Measurements from ENCODE around the gene PTEN. TPM values are rescaled to one million over a fixed set of nuclear protein-coding genes. Genes with fewer than 3 reads are reported as not detected.
A peak's percentile ranks its signal among the peaks of the same experiment; 100 is the strongest.
"Not testable (repeated sequence)": the region's sequence is repeated elsewhere in the genome, so short reads cannot be mapped to it uniquely, and the experiment has no call there.

PTEN gene
- total and polyA plus RNA-seq, 5 donors from 2014 or later: 25.9 to 99.2 (median 29.1) TPM

GRCh38 chr10:87878664-87879459, 15.4 kb downstream of the PTEN start:
- H3K36me3 ChIP-seq (ENCODE audit: control insufficient read depth, insufficient read depth, low read length): peaks cover 7% of the 10 kb centered on the region
- no peak overlapping the region for H3K4me3 ChIP-seq (ENCODE audit: low read depth, low read length)
- Mint-ChIP-seq H3K27ac (peak overlapping the region in 1 of 3 donors; percentile 38), H3K36me3 (peaks cover 29% of the 10 kb centered on the region), H3K27me3 (no peaks in the 10 kb centered on the region), H3K9me3 (peaks cover 0 to 4% (median 0%) of the 10 kb centered on the region in 7 donors), H3K4me3 (peak overlapping the region in 1 of 4 donors; percentile 36), H3K4me1 (peaks cover 47 to 82% (median 68%) of the 10 kb centered on the region in 4 donors)
- peaks cover 29% of the 10 kb centered on the region for H3K4me1 ChIP-seq (ENCODE audit: control insufficient read depth, insufficient read depth, low read length, poor library complexity, severe bottlenecking)
- no peak overlapping the region for H3K27ac ChIP-seq (ENCODE audit: insufficient read depth, low read length, poor library complexity, severe bottlenecking)
- DNase-seq: no peak
- no peaks in the 10 kb centered on the region for H3K9me3 ChIP-seq (ENCODE audit: control insufficient read depth in 2 of 2, low read length in 2 of 2)
- no peak for ATAC-seq (ENCODE audit: low read depth in 2 of 2)
- H3K27me3 ChIP-seq (ENCODE audit: control insufficient read depth, insufficient read depth, low read length): no peaks in the 10 kb centered on the region

- Mint-ChIP-seq H3K36me3 (peaks cover 29% of the 10 kb centered on the region), H3K9me3 (peaks cover 0 to 4% (median 0%) of the 10 kb centered on the region in 7 donors), H3K27ac (no peak overlapping the region), H3K27me3 (no peaks in the 10 kb centered on the region), H3K4me3 (no peak overlapping the region), H3K4me1 (peaks cover 39 to 71% (median 57%) of the 10 kb centered on the region in 4 donors)
- Histone ChIP-seq H3K4me3 (ENCODE audit: low read depth, low read length) (no peak overlapping the region), H3K9me3 (ENCODE audit: control insufficient read depth in 2 of 2, low read length in 2 of 2) (no peaks in the 10 kb centered on the region), H3K27ac (ENCODE audit: insufficient read depth, low read length, poor library complexity, severe bottlenecking) (no peak overlapping the region), H3K36me3 (ENCODE audit: control insufficient read depth, insufficient read depth, low read length) (peaks cover 7% of the 10 kb centered on the region), H3K27me3 (ENCODE audit: control insufficient read depth, insufficient read depth, low read length) (no peaks in the 10 kb centered on the region), H3K4me1 (ENCODE audit: control insufficient read depth, insufficient read depth, low read length, poor library complexity, severe bottlenecking) (peaks cover 15% of the 10 kb centered on the region)
- DNase-seq (no peak), ATAC-seq (ENCODE audit: low read depth in 2 of 2) (no peak)
These were observed 16.9 kb downstream of the PTEN start for GRCh38 chr10:87880336-87880735.

GRCh38 chr10:87881373-87882059, 18.1 kb downstream of the PTEN start:
- not testable (repeated sequence) for H3K9me3 ChIP-seq (ENCODE audit: control insufficient read depth in 2 of 2, low read length in 2 of 2); H3K27ac ChIP-seq (ENCODE audit: insufficient read depth, low read length, poor library complexity, severe bottlenecking); H3K4me1 ChIP-seq (ENCODE audit: control insufficient read depth, insufficient read depth, low read length, poor library complexity, severe bottlenecking); H3K4me3 ChIP-seq (ENCODE audit: low read depth, low read length); ATAC-seq (ENCODE audit: low read depth in 2 of 2); H3K27me3 ChIP-seq (ENCODE audit: control insufficient read depth, insufficient read depth, low read length); H3K9me3 Mint-ChIP-seq; DNase-seq; H3K27me3 Mint-ChIP-seq; H3K27ac Mint-ChIP-seq
- Mint-ChIP-seq H3K4me1 (peaks cover 42 to 65% (median 62%) of the 10 kb centered on the region in 4 donors), H3K36me3 (peaks cover 40% of the 10 kb centered on the region), H3K4me3 (peak overlapping the region in 3 of 4 donors; percentile 3 to 41 (median 41))
- peaks cover 18% of the 10 kb centered on the region for H3K36me3 ChIP-seq (ENCODE audit: control insufficient read depth, insufficient read depth, low read length)

GRCh38 chr10:87882555-87883294, 19.3 kb downstream of the PTEN start:
- Histone ChIP-seq H3K4me1 (ENCODE audit: control insufficient read depth, insufficient read depth, low read length, poor library complexity, severe bottlenecking) (peaks cover 11% of the 10 kb centered on the region), H3K27ac (ENCODE audit: insufficient read depth, low read length, poor library complexity, severe bottlenecking) (no peak overlapping the region), H3K9me3 (ENCODE audit: control insufficient read depth in 2 of 2, low read length in 2 of 2) (peaks cover 7 to 8% of the 10 kb centered on the region in 2 experiments), H3K36me3 (ENCODE audit: control insufficient read depth, insufficient read depth, low read length) (peaks cover 30% of the 10 kb centered on the region), H3K4me3 (ENCODE audit: low read depth, low read length) (peak overlapping the region; percentile 39), H3K27me3 (ENCODE audit: control insufficient read depth, insufficient read depth, low read length) (no peaks in the 10 kb centered on the region)
- H3K36me3 Mint-ChIP-seq: peaks cover 51% of the 10 kb centered on the region
- H3K9me3 Mint-ChIP-seq: peaks cover 0 to 12% (median 6%) of the 10 kb centered on the region in 7 donors
- DNase-seq: no peak
- H3K4me1 Mint-ChIP-seq: peaks cover 44 to 69% (median 63%) of the 10 kb centered on the region in 4 donors
- H3K27me3 Mint-ChIP-seq: no peaks in the 10 kb centered on the region
- peak overlapping the region; percentile 20 to 56 (median 40) for H3K4me3 Mint-ChIP-seq
- ATAC-seq (ENCODE audit: low read depth in 2 of 2): no peak
- no peak overlapping the region for H3K27ac Mint-ChIP-seq

- peaks cover 46 to 64% (median 57%) of the 10 kb centered on the region in 4 donors for H3K4me1 Mint-ChIP-seq
These were observed 23.2 kb downstream of the PTEN start for GRCh38 chr10:87886635-87887034.

GRCh38 chr10:87887146-87887545, 23.7 kb downstream of the PTEN start:
- peaks cover 0 to 12% (median 4%) of the 10 kb centered on the region in 7 donors for H3K9me3 Mint-ChIP-seq
- Histone ChIP-seq H3K27me3 (ENCODE audit: control insufficient read depth, insufficient read depth, low read length) (no peaks in the 10 kb centered on the region), H3K4me1 (ENCODE audit: control insufficient read depth, insufficient read depth, low read length, poor library complexity, severe bottlenecking) (peaks cover 19% of the 10 kb centered on the region), H3K36me3 (ENCODE audit: control insufficient read depth, insufficient read depth, low read length) (peaks cover 26% of the 10 kb centered on the region), H3K9me3 (ENCODE audit: control insufficient read depth in 2 of 2, low read length in 2 of 2) (peaks cover 7 to 8% of the 10 kb centered on the region in 2 experiments), H3K27ac (ENCODE audit: insufficient read depth, low read length, poor library complexity, severe bottlenecking) (no peak overlapping the region), H3K4me3 (ENCODE audit: low read depth, low read length) (no peak overlapping the region)
- H3K4me3 Mint-ChIP-seq: peak overlapping the region in 1 of 4 donors; percentile 4
- no peaks in the 10 kb centered on the region for H3K27me3 Mint-ChIP-seq
- H3K4me1 Mint-ChIP-seq: peaks cover 44 to 63% (median 54%) of the 10 kb centered on the region in 4 donors
- ATAC-seq (ENCODE audit: low read depth in 2 of 2): no peak
- peaks cover 37% of the 10 kb centered on the region for H3K36me3 Mint-ChIP-seq
- DNase-seq: no peak
- peak overlapping the region in 1 of 3 donors; percentile 4 for H3K27ac Mint-ChIP-seq

More at GRCh38 chr10:87886635-87887034, 23.2 kb downstream of the PTEN start:
- Histone ChIP-seq H3K4me1 (ENCODE audit: control insufficient read depth, insufficient read depth, low read length, poor library complexity, severe bottlenecking) (peaks cover 18% of the 10 kb centered on the region), H3K36me3 (ENCODE audit: control insufficient read depth, insufficient read depth, low read length) (peaks cover 26% of the 10 kb centered on the region), H3K4me3 (ENCODE audit: low read depth, low read length) (no peak overlapping the region), H3K9me3 (ENCODE audit: control insufficient read depth in 2 of 2, low read length in 2 of 2) (peaks cover 7 to 8% of the 10 kb centered on the region in 2 experiments), H3K27me3 (ENCODE audit: control insufficient read depth, insufficient read depth, low read length) (no peaks in the 10 kb centered on the region), H3K27ac (ENCODE audit: insufficient read depth, low read length, poor library complexity, severe bottlenecking) (no peak overlapping the region)
- Mint-ChIP-seq H3K27ac (no peak overlapping the region), H3K4me3 (no peak overlapping the region), H3K27me3 (no peaks in the 10 kb centered on the region), H3K36me3 (peaks cover 42% of the 10 kb centered on the region), H3K9me3 (peaks cover 0 to 12% (median 4%) of the 10 kb centered on the region in 7 donors)
- ATAC-seq (ENCODE audit: low read depth in 2 of 2) (no peak), DNase-seq (no peak)

GRCh38 chr10:87887548-87888289, 24.3 kb downstream of the PTEN start:
- DNase-seq: no peak
- Mint-ChIP-seq H3K9me3 (peaks cover 0 to 12% (median 4%) of the 10 kb centered on the region in 7 donors), H3K27me3 (no peaks in the 10 kb centered on the region), H3K27ac (peak overlapping the region in 1 of 3 donors; percentile 4), H3K4me1 (peaks cover 47 to 65% (median 55%) of the 10 kb centered on the region in 4 donors), H3K4me3 (no peak overlapping the region), H3K36me3 (peaks cover 37% of the 10 kb centered on the region)
- peaks cover 7 to 8% of the 10 kb centered on the region in 2 experiments for H3K9me3 ChIP-seq (ENCODE audit: control insufficient read depth in 2 of 2, low read length in 2 of 2)
- H3K27ac ChIP-seq (ENCODE audit: insufficient read depth, low read length, poor library complexity, severe bottlenecking): no peak overlapping the region
- H3K27me3 ChIP-seq (ENCODE audit: control insufficient read depth, insufficient read depth, low read length): no peaks in the 10 kb centered on the region
- H3K36me3 ChIP-seq (ENCODE audit: control insufficient read depth, insufficient read depth, low read length): peaks cover 26% of the 10 kb centered on the region
- no peak for ATAC-seq (ENCODE audit: low read depth in 2 of 2)
- no peak overlapping the region for H3K4me3 ChIP-seq (ENCODE audit: low read depth, low read length)
- peaks cover 15% of the 10 kb centered on the region for H3K4me1 ChIP-seq (ENCODE audit: control insufficient read depth, insufficient read depth, low read length, poor library complexity, severe bottlenecking)

Data from CD4-positive, CD25-positive, alpha-beta regulatory T cell (primary cell).